NCI-H1436 treated with DMSO at 0.1 percent for 48 hours (cell line): ENCODE results near the gene WWOX.

Experiments used
- DNase-seq: peaks from one replicate; lab custom pipeline; 2025; lab: John Stamatoyannopoulos, UW

Gene WWOX

GRCh38 chr16:79100447-79100846, 1001.0 kb downstream of the WWOX start:
- peak; percentile 34 for DNase-seq

- DNase-seq, result no peak
Observed at GRCh38 chr16:79101491-79101890, 1002.0 kb downstream of the WWOX start.

- no peak for DNase-seq
Observed at GRCh38 chr16:79104567-79104966, 1005.1 kb downstream of the WWOX start.

GRCh38 chr16:79107301-79107700, 1007.8 kb downstream of the WWOX start:
- DNase-seq, result no peak

GRCh38 chr16:79109771-79110170, 1010.3 kb downstream of the WWOX start:
- DNase-seq, result no peak

- no peak for DNase-seq
Observed at GRCh38 chr16:79110242-79110641, 1010.8 kb downstream of the WWOX start.

GRCh38 chr16:79110953-79111352, 1011.5 kb downstream of the WWOX start:
- no peak for DNase-seq

GRCh38 chr16:79112462-79112861, 1013.0 kb downstream of the WWOX start:
- no peak for DNase-seq

GRCh38 chr16:79113826-79114225, 1014.4 kb downstream of the WWOX start:
- DNase-seq, result no peak

GRCh38 chr16:79114759-79115158, 1015.3 kb downstream of the WWOX start:
- DNase-seq, result no peak

GRCh38 chr16:79121906-79122305, 1022.5 kb downstream of the WWOX start:
- no peak for DNase-seq

GRCh38 chr16:79122343-79122742, 1022.9 kb downstream of the WWOX start:
- no peak for DNase-seq

GRCh38 chr16:79124016-79124756, 1024.7 kb downstream of the WWOX start:
- no peak for DNase-seq

GRCh38 chr16:79127766-79128165, 1028.3 kb downstream of the WWOX start:
- no peak for DNase-seq

GRCh38 chr16:79128706-79129105, 1029.3 kb downstream of the WWOX start:
- DNase-seq, result no peak

- no peak for DNase-seq
Observed at GRCh38 chr16:79130616-79131015, 1031.2 kb downstream of the WWOX start.

GRCh38 chr16:79131321-79132075, 1032.0 kb downstream of the WWOX start:
- DNase-seq, result no peak

- no peak for DNase-seq
Observed at GRCh38 chr16:79132701-79133100, 1033.2 kb downstream of the WWOX start.

GRCh38 chr16:79134300-79134699, 1034.8 kb downstream of the WWOX start:
- no peak for DNase-seq

GRCh38 chr16:79136955-79137354, 1037.5 kb downstream of the WWOX start:
- DNase-seq, result no peak

- DNase-seq, result no peak
Observed at GRCh38 chr16:79137426-79137939, 1038.0 kb downstream of the WWOX start.

- DNase-seq, result no peak
Observed at GRCh38 chr16:79139799-79140198, 1040.3 kb downstream of the WWOX start.

- no peak for DNase-seq
Observed at GRCh38 chr16:79143026-79143425, 1043.6 kb downstream of the WWOX start.
